GM21737 (cell line): ENCODE data around the gene PLOD3.
"Not testable (repeated sequence)": the region's sequence is repeated elsewhere in the genome, so short reads cannot be mapped to it uniquely, and the experiment has no call there.

ENCODE experiments used
- ATAC-seq: cut with Tn5 transposase; IDR thresholded peaks from one replicate; pipeline ENCODE4 v1.9.1; 2021; ENCODE audit warnings: mild to moderate bottlenecking, moderate library complexity; ENCODE audit not compliant: unreplicated experiment

Gene PLOD3, protein sequence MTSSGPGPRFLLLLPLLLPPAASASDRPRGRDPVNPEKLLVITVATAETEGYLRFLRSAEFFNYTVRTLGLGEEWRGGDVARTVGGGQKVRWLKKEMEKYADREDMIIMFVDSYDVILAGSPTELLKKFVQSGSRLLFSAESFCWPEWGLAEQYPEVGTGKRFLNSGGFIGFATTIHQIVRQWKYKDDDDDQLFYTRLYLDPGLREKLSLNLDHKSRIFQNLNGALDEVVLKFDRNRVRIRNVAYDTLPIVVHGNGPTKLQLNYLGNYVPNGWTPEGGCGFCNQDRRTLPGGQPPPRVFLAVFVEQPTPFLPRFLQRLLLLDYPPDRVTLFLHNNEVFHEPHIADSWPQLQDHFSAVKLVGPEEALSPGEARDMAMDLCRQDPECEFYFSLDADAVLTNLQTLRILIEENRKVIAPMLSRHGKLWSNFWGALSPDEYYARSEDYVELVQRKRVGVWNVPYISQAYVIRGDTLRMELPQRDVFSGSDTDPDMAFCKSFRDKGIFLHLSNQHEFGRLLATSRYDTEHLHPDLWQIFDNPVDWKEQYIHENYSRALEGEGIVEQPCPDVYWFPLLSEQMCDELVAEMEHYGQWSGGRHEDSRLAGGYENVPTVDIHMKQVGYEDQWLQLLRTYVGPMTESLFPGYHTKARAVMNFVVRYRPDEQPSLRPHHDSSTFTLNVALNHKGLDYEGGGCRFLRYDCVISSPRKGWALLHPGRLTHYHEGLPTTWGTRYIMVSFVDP

GRCh38 chr7:101217388-101218235 is at the start of gene PLOD3, which contains the start of gene ZNHIT1:
TSS of gene PLOD3 (minus strand) at chr7:101217581. CDS start at chr7:101217274, 307 bp downstream.
TSS of gene ZNHIT1 (plus strand) at chr7:101218165. CDS start at chr7:101218196, 31 bp downstream.
- ATAC-seq: peak; percentile 61

DNA sequence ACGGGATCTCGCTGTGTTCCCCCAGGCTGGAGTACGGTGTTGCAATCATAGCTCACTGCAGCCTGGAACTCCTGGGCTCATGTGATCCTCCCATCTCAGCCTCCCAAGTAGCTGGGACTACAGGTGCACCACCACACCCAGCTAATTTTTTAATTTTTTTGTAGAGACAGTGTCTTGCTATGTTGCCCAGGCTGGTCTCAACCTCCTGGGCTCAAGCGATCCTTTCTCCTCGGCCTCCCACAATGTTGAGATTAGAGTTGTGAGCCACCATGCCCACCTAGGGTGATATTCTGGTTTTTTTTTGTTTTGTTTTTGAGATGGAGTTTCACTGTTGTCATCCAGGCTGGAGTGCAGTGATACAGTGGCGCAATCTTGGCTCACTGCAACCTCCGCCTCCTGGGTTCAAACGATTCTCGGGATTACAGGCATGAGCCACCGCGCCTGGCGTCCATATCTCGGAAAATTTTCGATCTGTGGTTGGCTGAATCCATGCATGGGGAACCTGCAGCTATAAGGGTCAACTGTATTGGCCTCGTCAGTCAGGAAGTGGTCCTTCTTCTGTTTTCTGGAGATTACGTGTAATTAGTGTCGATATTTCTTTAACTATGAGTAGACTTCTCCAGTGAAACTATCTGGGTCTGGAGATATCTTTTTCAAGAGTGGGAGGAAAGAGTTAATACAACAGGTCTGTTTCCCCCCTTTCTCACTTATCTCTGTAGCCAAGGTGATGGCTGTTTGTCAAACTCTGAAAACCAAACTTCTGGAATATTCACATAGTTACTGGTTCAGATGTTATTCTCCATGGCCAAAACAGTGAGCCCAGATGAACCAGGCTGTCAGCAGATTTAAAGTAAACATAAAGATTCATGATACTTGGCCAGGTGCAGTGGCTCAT is 48.5 kb upstream of the PLOD3 start:
- ATAC-seq: no peak

GRCh38 chr7:101264102-101264706 is 46.8 kb upstream of the PLOD3 start:
- not testable (repeated sequence) for ATAC-seq

DNA sequence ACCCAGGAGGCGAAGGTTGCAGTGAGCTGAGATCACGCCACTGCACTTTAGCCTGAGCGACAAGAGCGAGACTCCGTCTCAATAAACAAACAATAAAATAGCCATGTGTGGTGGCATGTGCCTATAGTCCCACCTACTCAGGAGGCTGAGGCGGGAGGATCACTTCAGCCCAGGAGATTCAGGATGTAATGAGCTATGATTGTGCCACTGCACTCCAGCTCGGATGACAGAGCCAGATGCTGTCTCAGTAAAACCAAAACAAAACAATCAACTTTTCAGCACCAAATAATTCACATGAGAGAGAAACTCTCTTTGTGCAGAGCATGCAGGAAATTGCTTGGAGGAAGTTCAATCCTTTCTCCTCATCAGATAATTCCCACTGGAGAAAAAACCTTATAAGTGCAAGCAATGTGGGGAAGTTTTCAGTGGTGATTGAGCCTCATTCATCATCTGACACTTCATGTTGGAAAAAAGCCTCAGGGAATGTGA is 40.9 kb upstream of the PLOD3 start:
- ATAC-seq: no peak

DNA sequence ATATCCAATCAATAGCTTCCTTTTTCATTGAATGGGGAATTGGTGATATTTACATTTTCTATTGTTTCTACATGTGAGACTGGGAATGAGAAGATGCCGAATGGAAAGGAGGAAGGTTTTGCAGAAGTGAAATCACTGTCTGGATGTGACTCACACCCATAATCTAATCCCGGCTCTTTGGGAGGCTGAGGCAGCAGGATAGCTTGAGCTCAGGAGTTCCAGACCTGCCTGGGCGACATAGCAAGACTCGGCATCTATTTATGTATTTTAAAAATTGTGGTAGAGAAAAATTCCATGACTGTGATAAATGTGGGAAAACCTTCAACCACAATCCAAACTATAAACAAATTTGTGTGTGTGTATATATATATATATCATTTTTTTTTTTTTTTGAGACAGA is 38.4 kb upstream of the PLOD3 start:
- ATAC-seq: no peak

DNA sequence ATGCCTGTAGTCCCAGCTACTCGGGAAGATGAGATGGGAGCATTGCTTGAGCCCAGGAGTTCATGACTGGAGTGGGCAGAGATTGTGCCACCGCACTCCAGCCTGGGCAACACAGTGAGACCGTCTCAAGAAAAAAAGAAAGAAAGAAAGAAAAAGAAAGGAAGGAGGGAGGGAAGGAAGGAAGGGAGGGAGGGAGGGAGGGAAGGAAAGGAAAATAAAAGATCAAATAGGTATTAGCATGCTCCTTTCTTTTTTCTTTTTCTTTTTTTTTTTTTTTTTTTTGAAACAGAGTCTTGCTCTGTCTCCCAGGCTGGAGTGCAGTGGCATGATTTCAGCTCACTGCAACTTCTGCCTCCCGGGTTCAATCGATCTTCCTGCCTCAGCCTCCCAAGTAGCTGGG is 35.8 kb upstream of the PLOD3 start:
- ATAC-seq: not testable (repeated sequence)

GRCh38 chr7:101251871-101252659 is 34.7 kb upstream of the PLOD3 start:
- ATAC-seq: peak; percentile 97

- ATAC-seq: no peak
Observed at GRCh38 chr7:101250324-101250723, 32.9 kb upstream of the PLOD3 start.

DNA sequence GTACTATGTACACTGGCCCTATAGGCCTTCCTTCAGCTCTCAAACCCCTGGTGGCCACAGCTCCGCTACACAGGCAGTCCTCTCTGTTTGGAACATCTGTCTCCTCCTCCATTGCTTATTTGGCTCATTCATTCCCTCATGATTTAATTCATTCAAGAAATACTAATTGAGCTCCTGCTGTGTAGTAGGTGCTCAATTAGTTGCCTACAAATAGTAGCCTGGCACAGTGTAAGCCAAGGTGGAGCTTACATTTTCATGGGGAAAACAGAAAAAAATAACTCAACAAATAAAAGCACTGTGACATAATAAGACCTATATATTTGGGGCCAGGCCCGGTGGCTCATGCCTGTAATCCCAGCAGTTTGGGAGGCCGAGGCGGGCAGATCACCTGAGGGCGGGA is 30.9 kb upstream of the PLOD3 start:
- ATAC-seq: no peak

DNA sequence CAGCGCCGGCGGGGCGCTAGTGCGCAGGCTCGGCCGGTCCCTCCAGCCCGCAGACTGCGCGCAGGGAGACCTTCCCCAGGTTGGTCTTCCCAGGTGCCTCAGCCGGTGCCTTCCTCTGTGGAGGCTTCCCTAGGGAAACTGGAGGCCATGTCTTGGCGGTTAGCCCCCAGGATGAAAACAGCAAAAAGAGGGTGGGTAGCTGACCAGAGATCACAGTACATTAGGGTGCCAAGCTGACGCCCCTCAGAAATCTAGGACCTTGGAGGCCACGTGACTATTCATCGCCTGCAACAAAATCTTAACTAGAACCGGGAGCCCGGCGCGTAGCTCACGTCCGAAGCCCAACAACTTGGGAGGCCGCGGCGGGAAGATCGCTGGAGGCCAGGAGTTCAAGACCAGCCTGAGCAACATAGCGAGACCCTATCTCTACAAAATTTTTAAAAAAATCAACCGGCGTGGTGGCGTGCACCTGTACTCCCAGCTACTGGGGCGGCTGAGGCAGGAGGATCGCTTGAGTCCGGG is 27.8 kb upstream of the PLOD3 start:
- no peak for ATAC-seq

DNA sequence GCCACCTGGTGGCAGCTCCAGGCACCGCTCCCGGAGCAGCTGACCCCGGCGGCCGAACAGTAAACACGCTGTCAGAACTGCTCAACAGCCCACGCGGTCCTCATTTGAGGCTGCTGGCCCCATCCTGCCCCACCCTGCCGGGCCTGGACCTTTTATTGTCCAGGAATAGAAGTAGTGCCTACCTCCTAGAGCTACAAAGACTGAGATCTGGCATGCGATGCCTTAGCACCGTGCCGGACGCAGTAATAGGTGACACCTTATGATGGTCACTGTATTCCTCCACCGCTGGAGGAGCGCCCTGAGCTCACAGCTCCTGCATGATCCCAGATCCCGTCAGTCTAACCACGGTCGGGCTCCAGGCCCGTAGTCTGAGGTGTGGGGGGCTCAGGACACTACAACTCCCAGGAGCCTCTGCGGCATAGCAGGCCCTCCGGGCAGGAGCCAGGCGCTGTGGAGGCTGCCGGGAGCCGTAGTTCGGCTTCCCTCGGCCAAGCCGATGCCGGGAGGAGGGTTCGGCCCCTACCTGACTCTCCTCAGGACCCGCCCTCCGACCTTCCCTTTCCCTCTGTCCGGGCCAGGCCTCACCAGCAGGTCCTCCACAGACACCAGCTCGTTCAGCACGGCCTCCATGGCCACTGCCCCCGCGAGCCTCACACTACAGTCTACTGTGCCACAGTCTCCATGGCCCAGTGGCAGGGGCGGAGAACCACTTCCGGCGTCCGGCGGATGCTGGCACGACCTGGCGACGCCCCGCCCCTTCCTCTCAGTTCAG is 27.2 kb upstream of the PLOD3 start, which contains the start of gene FIS1:
Gene FIS1, minus strand, starts transcription at position 707 of the 772 bp plus-strand sequence. Its CDS starts 77 bp downstream, at position 630.
- peak; percentile 80 for ATAC-seq

DNA sequence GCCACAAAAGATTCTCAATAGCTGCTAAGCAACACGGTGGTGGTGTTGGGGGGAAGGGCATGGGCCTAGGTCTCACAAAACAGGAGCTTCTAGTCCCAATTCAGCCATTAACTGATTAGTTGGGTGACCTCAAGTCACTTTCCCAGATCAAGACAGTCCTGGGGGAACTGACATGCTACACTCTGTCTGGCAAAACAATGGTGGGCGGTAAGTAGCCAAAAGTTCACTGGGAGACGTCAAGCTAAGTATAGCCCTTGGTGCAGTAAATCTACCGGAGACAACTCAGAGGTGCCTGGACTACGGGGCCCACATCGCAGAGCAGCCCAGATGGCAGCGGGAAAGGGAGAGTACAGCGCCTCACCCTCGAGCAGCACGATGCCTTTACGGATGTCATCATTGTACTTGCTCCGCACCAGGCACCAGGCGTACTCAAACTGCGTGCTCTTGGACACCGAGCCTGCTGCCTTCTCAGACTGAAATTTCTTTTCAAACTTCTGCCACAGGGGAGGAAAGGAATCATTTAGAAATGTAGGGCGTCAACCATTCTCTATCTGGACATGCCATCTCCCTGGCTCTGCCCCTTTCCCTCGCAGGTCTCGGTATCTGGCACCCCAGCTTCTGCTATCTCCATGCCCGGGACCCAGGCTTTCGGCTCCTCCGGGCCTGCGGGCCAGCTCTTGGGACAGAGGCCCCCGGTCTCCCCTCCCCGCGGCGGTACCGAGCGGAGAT is 26.4 kb upstream of the PLOD3 start:
- no peak for ATAC-seq

DNA sequence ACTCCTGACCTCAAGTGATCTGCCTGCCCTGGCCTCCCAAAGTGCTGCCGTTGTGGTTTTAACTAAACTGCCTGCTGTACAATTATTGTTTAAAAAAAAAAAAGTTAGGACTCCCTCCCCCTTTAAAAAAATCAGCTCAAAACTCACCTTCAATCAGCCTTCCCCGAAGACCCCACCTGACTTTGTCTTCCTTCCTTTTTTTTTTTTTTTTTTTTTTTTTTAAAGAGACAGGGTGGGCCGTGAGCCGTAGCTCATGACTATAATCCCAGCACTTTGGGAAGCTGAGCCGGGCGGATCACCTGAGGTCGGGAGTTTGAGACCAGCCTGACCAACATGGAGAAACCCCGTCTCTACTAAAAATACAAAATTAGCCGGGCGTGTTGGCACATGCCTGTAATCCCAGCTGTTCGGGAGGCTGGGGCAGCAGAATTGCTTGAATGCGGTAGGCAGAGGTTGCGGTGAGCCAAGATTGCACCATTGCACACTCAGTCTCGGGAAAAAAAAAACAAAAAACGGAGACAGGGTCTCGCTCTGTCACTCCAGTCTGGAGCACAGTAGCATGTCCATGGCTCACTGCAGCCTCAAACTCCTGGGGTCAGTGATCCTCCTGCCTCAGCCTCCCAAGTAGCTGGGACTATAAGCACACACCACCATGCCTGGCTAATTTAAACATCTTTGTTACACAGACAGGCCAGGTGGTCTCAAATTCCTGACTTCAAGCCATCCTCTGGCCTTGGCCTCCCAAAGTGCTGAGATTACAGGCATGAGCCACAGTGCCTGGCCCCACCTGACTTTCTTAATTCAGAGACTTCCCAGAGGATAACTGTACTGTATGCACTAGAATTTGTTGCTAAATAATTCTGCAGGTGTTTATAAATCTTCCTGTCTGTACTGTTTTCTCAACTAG is 24.3 kb upstream of the PLOD3 start:
- no peak for ATAC-seq

- ATAC-seq: no peak
Observed at GRCh38 chr7:101241015-101241363, 23.6 kb upstream of the PLOD3 start.

GRCh38 chr7:101240226-101241014 is 23.0 kb upstream of the PLOD3 start:
- ATAC-seq: no peak

GRCh38 chr7:101239951-101240220 is 22.5 kb upstream of the PLOD3 start:
- ATAC-seq: no peak
